Keratinocyte (primary cell): ENCODE data around the gene RPL14. TPM values are rescaled to one million over a fixed set of nuclear protein-coding genes. Genes with fewer than 3 reads are reported as not detected.

Experiments used
- DNase-seq: peaks from one replicate; pipeline ENCODE4 v3.0.0-alpha.2; 2011; ENCODE audit warnings: low read depth, missing footprints, low spot score
- FAIRE-seq: peaks from 2 replicates; lab custom pipeline; 2011; peaks lifted over from hg19 to GRCh38; lab: Jason Lieb, UNC
- H2AFZ ChIP-seq: 2 replicates; pipeline ENCODE4 v1.6.0; 2012; ENCODE audit warnings: low read length, control low read depth, inconsistent platforms; ENCODE audit not compliant: control insufficient read depth
- H3K27ac ChIP-seq: 2 replicates; pipeline ENCODE4 v1.5.1; 2011; ENCODE audit warnings: low read length; ENCODE audit not compliant: control insufficient read depth, insufficient read depth
- H3K27me3 ChIP-seq: 3 replicates; pipeline ENCODE4 v1.6.0; 2011; ENCODE audit warnings: low read length; ENCODE audit not compliant: control insufficient read depth, insufficient read depth; ENCODE audit errors: extremely low read depth
- H3K36me3 ChIP-seq, 2 experiments: 2 replicates in 1 of 2; 3 replicates in 1 of 2; pipeline ENCODE4 v1.5.1; 2011; ENCODE audit warnings: low read length in 2 of 2, mild to moderate bottlenecking in 1 of 2; ENCODE audit not compliant: control insufficient read depth in 2 of 2, insufficient read depth in 2 of 2; ENCODE audit errors: extremely low read depth in 1 of 2
- H3K4me1 ChIP-seq: 3 replicates; pipeline ENCODE4 v1.5.1; 2011; ENCODE audit warnings: low read length; ENCODE audit not compliant: control insufficient read depth, insufficient read depth; ENCODE audit errors: extremely low read depth
- H3K4me2 ChIP-seq: 3 replicates; pipeline ENCODE4 v1.6.0; 2011; ENCODE audit warnings: low read depth, low read length; ENCODE audit not compliant: control insufficient read depth, insufficient read depth; ENCODE audit errors: extremely low read depth
- H3K4me3 ChIP-seq, 3 experiments: fragments of 200-600 bp in 1 of 3; sonication (generic) in 1 of 3; 2 replicates in 2 of 3; 3 replicates in 1 of 3; pipeline ENCODE4 v1.5.1; 2011 to 2016; ENCODE audit warnings: low read length in 3 of 3, mild to moderate bottlenecking in 3 of 3, control low read depth in 2 of 3, inconsistent platforms in 1 of 3, low read depth in 1 of 3, mixed read lengths in 1 of 3, mixed run types in 1 of 3, moderate library complexity in 1 of 3; ENCODE audit not compliant: control insufficient read depth in 2 of 3, insufficient read depth in 2 of 3; ENCODE audit errors: extremely low read depth in 1 of 3
- H3K79me2 ChIP-seq: 2 replicates; pipeline ENCODE4 v1.6.0; 2012; ENCODE audit warnings: low read length; ENCODE audit not compliant: control insufficient read depth, insufficient read depth
- H3K9ac ChIP-seq: 3 replicates; pipeline ENCODE4 v1.6.0; 2011; ENCODE audit warnings: low read length; ENCODE audit not compliant: control insufficient read depth, insufficient read depth; ENCODE audit errors: extremely low read depth
- H3K9me1 ChIP-seq: 3 replicates; pipeline ENCODE4 v1.6.0; 2011; ENCODE audit warnings: low read length; ENCODE audit not compliant: control insufficient read depth, insufficient read depth; ENCODE audit errors: extremely low read depth
- H3K9me3 ChIP-seq: 2 replicates; pipeline ENCODE4 v1.5.1; 2012; ENCODE audit warnings: low read depth, low read length; ENCODE audit not compliant: control insufficient read depth
- H4K20me1 ChIP-seq: 3 replicates; pipeline ENCODE4 v1.6.0; 2011; ENCODE audit warnings: low read length; ENCODE audit not compliant: control insufficient read depth, insufficient read depth; ENCODE audit errors: extremely low read depth
- CTCF ChIP-seq, 3 experiments: IDR thresholded peaks in 1 of 3; conservative IDR thresholded peaks in 1 of 3; optimal IDR thresholded peaks in 1 of 3; 2 replicates in 2 of 3; 3 replicates in 1 of 3; pipeline versions ENCODE3 to v1.5.1; 2011; ENCODE audit warnings: low read length in 3 of 3, mild to moderate bottlenecking in 3 of 3, moderate library complexity in 2 of 3, control low read depth in 1 of 3, inconsistent platforms in 1 of 3; ENCODE audit not compliant: insufficient read depth in 2 of 3; ENCODE audit errors: extremely low read depth in 1 of 3
- EZH2 ChIP-seq: IDR thresholded peaks from one replicate; pipeline ENCODE4 v1.6.1; 2012; ENCODE audit warnings: inconsistent platforms, mild to moderate bottlenecking, low read length, moderate library complexity
- dilution Hi-C: fragments of 300-500 bp; cut with MboI; formaldehyde crosslinking; loops from one replicate; pipeline ENCODE4 v1.7.0; 2020; ENCODE audit warnings: low sequenced_read_pairs; ENCODE audit not compliant: extremely low pct_ligation_motif_present
- polyA plus RNA-seq, 5 experiments: library from polyadenylated mRNA; depleted of rRNA in 3 of 5; stranded (reverse) in 3 of 5; stranded (forward) in 1 of 5; unstranded in 1 of 5; fragments of >200 nt; gene quantifications; 1 replicate in 1 of 5; 2 replicates in 3 of 5; 3 replicates in 1 of 5; pipeline versions ENCODE4 v1.2.1 to v1.2.3, GENCODE V29; 2011 to 2012; ENCODE audit warnings: missing spikeins in 2 of 5, low read depth in 1 of 5, low replicate concordance in 1 of 5

The RPL14 gene
- polyA plus RNA-seq, 1 donor (not counting 4 experiments of a cell fraction or from before 2014, with no cell fraction given): 585 TPM

- Histone ChIP-seq H3K79me2 (no peaks in the 10 kb centered on the region), H3K4me2 (no peak overlapping the region), H3K36me3 (no peaks in the 10 kb centered on the region), H3K9me3 (no peaks in the 10 kb centered on the region), H3K27ac (no peak overlapping the region), H3K9ac (no peak overlapping the region), H2AFZ (no peak overlapping the region), H4K20me1 (no peaks in the 10 kb centered on the region), H3K4me1 (peaks cover 17% of the 10 kb centered on the region), H3K4me3 (no peak overlapping the region), H3K27me3 (no peaks in the 10 kb centered on the region), H3K9me1 (no peaks in the 10 kb centered on the region)
- TF ChIP-seq CTCF (optimal IDR thresholded peaks at IDR 0.05 in 1 of 3, IDR thresholded peaks at IDR 0.05 in 1 of 3, conservative IDR thresholded peaks at IDR 0.05 in 1 of 3; ENCODE audit: extremely low read depth in 1 of 3, insufficient read depth in 2 of 3, low read length in 3 of 3) (no peak), EZH2 (no peak)
- DNase-seq (no peak), FAIRE-seq (no peak)
- dilution Hi-C loops: no loop called here
Measured at GRCh38 chr3:40450438-40450837, 6.7 kb upstream of the RPL14 start.

- no peaks in the 10 kb centered on the region for H3K9me1 ChIP-seq
- H3K4me2 ChIP-seq: no peak overlapping the region
- TF ChIP-seq CTCF (optimal IDR thresholded peaks at IDR 0.05 in 1 of 3, IDR thresholded peaks at IDR 0.05 in 1 of 3, conservative IDR thresholded peaks at IDR 0.05 in 1 of 3; ENCODE audit: extremely low read depth in 1 of 3, insufficient read depth in 2 of 3, low read length in 3 of 3): no peak
- no peak for TF ChIP-seq EZH2
- no peaks in the 10 kb centered on the region for H3K79me2 ChIP-seq
- no peak for FAIRE-seq
- DNase-seq: no peak
- H4K20me1 ChIP-seq: no peaks in the 10 kb centered on the region
- no peak overlapping the region for H3K27ac ChIP-seq
- H3K9me3 ChIP-seq: no peaks in the 10 kb centered on the region
- H3K36me3 ChIP-seq: no peaks in the 10 kb centered on the region
- no peak overlapping the region for H3K4me3 ChIP-seq
- peaks cover 17% of the 10 kb centered on the region for H3K4me1 ChIP-seq
- no peaks in the 10 kb centered on the region for H3K27me3 ChIP-seq
- H2AFZ ChIP-seq: no peak overlapping the region
- no peak overlapping the region for H3K9ac ChIP-seq
- dilution Hi-C loops: no loop called here
Measured at GRCh38 chr3:40451551-40451950, 5.6 kb upstream of the RPL14 start.
